Neuronal stem cell (in vitro differentiated cells): ENCODE results near the gene KAZN.
A peak's percentile ranks its signal among the peaks of the same experiment; 100 is the strongest.

Experiments used
- DNase-seq: peaks from one replicate; pipeline ENCODE4 v3.0.0-alpha.2; 2013; ENCODE audit warnings: low spot score
- H2AFZ ChIP-seq: one replicate; pipeline ENCODE4 v1.6.1; 2013; ENCODE audit warnings: mild to moderate bottlenecking, low read length, inconsistent platforms
- H2AK5ac ChIP-seq: 2 replicates; pipeline ENCODE4 v1.6.1; 2013; ENCODE audit warnings: low read depth, mild to moderate bottlenecking, inconsistent platforms, low read length, moderate library complexity, mixed read lengths
- H2BK120ac ChIP-seq: 2 replicates; pipeline ENCODE4 v1.6.1; 2013; ENCODE audit warnings: low read depth, mild to moderate bottlenecking, inconsistent platforms, low read length, moderate library complexity, mixed read lengths
- H2BK12ac ChIP-seq: one replicate; pipeline ENCODE4 v1.6.1; 2013; ENCODE audit warnings: low read length, inconsistent platforms
- H2BK15ac ChIP-seq: 2 replicates; pipeline ENCODE4 v1.6.1; 2013; ENCODE audit warnings: mild to moderate bottlenecking, low read length, inconsistent platforms, mixed read lengths
- H2BK5ac ChIP-seq: one replicate; pipeline ENCODE4 v1.6.1; 2013; ENCODE audit warnings: inconsistent platforms, mild to moderate bottlenecking, low read length, moderate library complexity
- H3K14ac ChIP-seq: one replicate; pipeline ENCODE4 v1.6.1; 2013; ENCODE audit warnings: low read length, inconsistent platforms
- H3K18ac ChIP-seq: 2 replicates; pipeline ENCODE4 v1.6.1; 2013; ENCODE audit warnings: low read length, inconsistent platforms
- H3K23ac ChIP-seq: 2 replicates; pipeline ENCODE4 v1.6.1; 2013; ENCODE audit warnings: low read depth, mild to moderate bottlenecking, mixed read lengths, low read length, inconsistent platforms; ENCODE audit not compliant: poor library complexity
- H3K27ac ChIP-seq: replicated peaks from 3 replicates; pipeline ENCODE4 v1.5.1; 2013; ENCODE audit warnings: low read length, inconsistent platforms
- H3K27me3 ChIP-seq, 3 experiments: 2 replicates each; pipeline ENCODE4 v1.6.1; 2013; ENCODE audit warnings: low read length in 3 of 3, mild to moderate bottlenecking in 2 of 3, inconsistent platforms in 1 of 3, low read depth in 1 of 3, mixed read lengths in 1 of 3, moderate library complexity in 1 of 3; ENCODE audit not compliant: control insufficient read depth in 3 of 3, insufficient read depth in 3 of 3
- H3K36me3 ChIP-seq, 2 donors: replicated peaks in 1 of 2; 2 replicates each; pipeline ENCODE4 v1.6.1; 2013; ENCODE audit warnings: low read length in 2 of 2; ENCODE audit not compliant: control insufficient read depth in 2 of 2, insufficient read depth in 2 of 2
- H3K4ac ChIP-seq: 2 replicates; pipeline ENCODE4 v1.6.1; 2013; ENCODE audit warnings: inconsistent platforms, mild to moderate bottlenecking, low read length, moderate library complexity
- H3K4me1 ChIP-seq, 2 donors: 1 replicate in 1 of 2; 2 replicates in 1 of 2; pipeline ENCODE4 v1.6.1; 2013; ENCODE audit warnings: low read length in 2 of 2, low read depth in 1 of 2; ENCODE audit not compliant: control insufficient read depth in 2 of 2, insufficient read depth in 1 of 2
- H3K4me2 ChIP-seq: one replicate; pipeline ENCODE4 v1.6.1; 2013; ENCODE audit warnings: mild to moderate bottlenecking, low read length, inconsistent platforms; ENCODE audit not compliant: insufficient read depth, poor library complexity, severe bottlenecking
- H3K4me3 ChIP-seq, 2 donors: 2 replicates each; pipeline ENCODE4 v1.5.1; 2013; ENCODE audit warnings: low read length in 2 of 2, mild to moderate bottlenecking in 2 of 2, inconsistent platforms in 1 of 2, moderate library complexity in 1 of 2
- H3K79me1 ChIP-seq: one replicate; pipeline ENCODE4 v1.6.1; 2013; ENCODE audit warnings: low read depth, mild to moderate bottlenecking, inconsistent platforms, low read length, moderate library complexity
- H3K9ac ChIP-seq: one replicate; pipeline ENCODE4 v1.6.1; 2013; ENCODE audit warnings: mild to moderate bottlenecking, low read depth, low read length, inconsistent platforms; ENCODE audit not compliant: poor library complexity
- H3K9me3 ChIP-seq, 2 donors: replicated peaks in 1 of 2; 2 replicates each; pipeline versions ENCODE3 to v1.6.1; 2013; ENCODE audit warnings: low read length in 2 of 2, mild to moderate bottlenecking in 2 of 2, inconsistent platforms in 1 of 2, low read depth in 1 of 2, mixed read lengths in 1 of 2, moderate library complexity in 1 of 2; ENCODE audit not compliant: control insufficient read depth in 2 of 2, insufficient read depth in 1 of 2
- H4K8ac ChIP-seq: one replicate; pipeline ENCODE4 v1.6.1; 2013; ENCODE audit warnings: low read depth, mild to moderate bottlenecking, inconsistent platforms, low read length, moderate library complexity
- H4K91ac ChIP-seq: one replicate; pipeline ENCODE4 v1.6.1; 2013; ENCODE audit warnings: low read length, low read depth, mild to moderate bottlenecking, inconsistent platforms; ENCODE audit not compliant: poor library complexity
- WGBS, 2 donors: extraction: QIAGEN DNeasy Blood & Tissue Kit; methylation state at CpG; one replicate each; pipeline ENCODE4 v1.1.7; 2013; ENCODE audit warnings: missing lambda C conversion rate in 2 of 2, mixed read lengths in 1 of 2; ENCODE audit not compliant: insufficient read length in 2 of 2, insufficient replicate concordance in 1 of 2; ENCODE audit errors: extremely low coverage in 2 of 2; 5-methylcytosine and 5-hydroxymethylcytosine counted together

KAZN gene

DNA sequence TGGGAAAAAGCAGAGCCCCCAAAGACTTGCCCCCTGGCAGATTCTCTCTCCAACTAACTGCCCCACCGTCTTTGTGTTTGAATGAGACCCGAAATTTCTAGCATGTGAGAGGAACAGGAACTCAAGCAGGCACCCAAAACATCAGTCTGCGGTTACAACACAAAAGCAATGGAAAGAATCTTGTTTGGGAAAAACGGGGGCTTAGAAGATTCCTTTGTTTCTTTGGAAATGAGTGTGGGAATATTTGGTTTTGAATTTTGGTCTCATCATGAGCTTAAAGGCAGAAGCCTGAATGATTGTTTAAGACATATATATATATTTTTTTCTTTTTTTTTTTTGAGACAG is 366.2 kb downstream of the KAZN start:
- WGBS, 2 donors, result no CpG with 5 or more reads among the region's 4 CpGs
- H3K36me3 ChIP-seq, result peaks cover 3 to 83% of the 10 kb centered on the region in 2 donors
- H3K27me3 ChIP-seq, result no peaks in the 10 kb centered on the region
- H3K18ac ChIP-seq, result no peak overlapping the region
- no peak overlapping the region for H4K8ac ChIP-seq
- H2BK120ac ChIP-seq, result no peak overlapping the region
- H3K4ac ChIP-seq, result no peak overlapping the region
- peaks cover 7 to 24% of the 10 kb centered on the region in 2 donors for H3K9me3 ChIP-seq
- H3K4me2 ChIP-seq, result no peak overlapping the region
- no peak overlapping the region for H3K14ac ChIP-seq
- no peak overlapping the region for H2BK12ac ChIP-seq
- no peak overlapping the region for H3K4me3 ChIP-seq
- H2AK5ac ChIP-seq, result no peak overlapping the region
- H3K23ac ChIP-seq, result no peak overlapping the region
- H4K91ac ChIP-seq, result no peak overlapping the region
- DNase-seq, result no peak
- H2BK15ac ChIP-seq, result no peak overlapping the region
- H3K4me1 ChIP-seq, result peaks cover 10 to 12% of the 10 kb centered on the region in 2 donors
- H3K27ac ChIP-seq, result no peak overlapping the region
- no peak overlapping the region for H2AFZ ChIP-seq
- no peak overlapping the region for H2BK5ac ChIP-seq
- no peak overlapping the region for H3K9ac ChIP-seq
- no peaks in the 10 kb centered on the region for H3K79me1 ChIP-seq

DNA sequence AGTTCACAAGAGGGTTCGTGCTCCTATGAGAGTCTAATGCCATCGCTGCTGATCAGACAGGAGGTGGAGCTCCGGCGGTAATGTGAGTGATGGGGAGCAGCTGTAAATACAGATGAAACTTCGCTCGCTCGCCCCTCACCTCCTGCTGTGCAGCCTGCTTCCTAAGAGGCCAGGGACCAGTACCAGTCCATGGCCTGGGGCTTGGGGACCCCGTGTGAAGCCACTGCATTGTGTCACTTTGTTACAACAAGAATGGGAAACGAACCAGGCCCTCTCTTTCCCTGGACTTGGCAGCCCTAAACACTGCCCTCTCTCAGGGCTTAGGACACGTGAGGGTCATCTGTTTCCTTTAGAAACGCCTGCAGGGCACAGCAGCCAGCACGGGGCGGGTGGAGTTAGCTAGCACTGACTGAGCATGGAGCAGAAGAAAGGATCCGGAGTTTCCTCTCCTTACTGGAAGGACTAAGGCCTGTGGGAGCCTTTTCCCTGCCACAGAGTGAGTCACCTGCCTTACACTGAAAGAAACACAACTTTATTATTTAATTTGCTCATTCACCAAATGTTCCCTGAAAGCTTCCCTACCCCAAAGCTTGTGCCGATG is 369.9 kb downstream of the KAZN start:
- Histone ChIP-seq H2AK5ac (no peak overlapping the region), H3K36me3 (peaks cover 0 to 60% of the 10 kb centered on the region in 2 donors), H4K91ac (no peak overlapping the region), H3K4me2 (no peak overlapping the region), H3K23ac (no peak overlapping the region), H2BK120ac (no peak overlapping the region), H2BK5ac (no peak overlapping the region), H2AFZ (no peak overlapping the region), H3K18ac (no peak overlapping the region), H2BK15ac (no peak overlapping the region), H3K79me1 (no peaks in the 10 kb centered on the region), H3K4me1 (peaks cover 14 to 21% of the 10 kb centered on the region in 2 donors), H3K27ac (peak overlapping the region; percentile 20), H3K9ac (no peak overlapping the region), H3K4ac (no peak overlapping the region), H3K9me3 (peaks cover 7 to 10% of the 10 kb centered on the region in 2 donors), H3K14ac (no peak overlapping the region), H3K4me3 (no peak overlapping the region), H3K27me3 (no peaks in the 10 kb centered on the region), H2BK12ac (no peak overlapping the region), H4K8ac (no peak overlapping the region)
- no peak for DNase-seq
- no CpG with 5 or more reads among the region's 15 CpGs for WGBS, 2 donors

DNA sequence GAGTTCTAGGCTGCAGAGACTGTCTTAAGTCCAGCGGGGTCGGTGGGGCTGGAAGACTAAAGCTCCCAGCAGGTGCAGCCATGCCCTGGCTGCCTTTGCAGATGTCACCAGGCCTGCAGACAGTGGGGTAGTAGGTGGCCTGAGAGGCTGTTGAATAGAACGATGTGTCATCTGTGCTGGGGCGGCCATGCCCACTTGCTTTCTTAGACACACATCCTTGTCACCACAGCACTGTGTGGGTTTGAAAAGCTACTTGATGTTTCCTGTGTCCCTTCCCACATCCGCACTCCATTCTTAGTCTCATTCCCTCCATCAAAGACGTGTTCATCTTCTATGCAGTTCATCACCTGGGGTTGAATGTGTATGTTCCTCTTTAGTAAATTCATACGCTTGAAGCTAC is 370.5 kb downstream of the KAZN start:
- no peak overlapping the region for H3K18ac ChIP-seq

DNA sequence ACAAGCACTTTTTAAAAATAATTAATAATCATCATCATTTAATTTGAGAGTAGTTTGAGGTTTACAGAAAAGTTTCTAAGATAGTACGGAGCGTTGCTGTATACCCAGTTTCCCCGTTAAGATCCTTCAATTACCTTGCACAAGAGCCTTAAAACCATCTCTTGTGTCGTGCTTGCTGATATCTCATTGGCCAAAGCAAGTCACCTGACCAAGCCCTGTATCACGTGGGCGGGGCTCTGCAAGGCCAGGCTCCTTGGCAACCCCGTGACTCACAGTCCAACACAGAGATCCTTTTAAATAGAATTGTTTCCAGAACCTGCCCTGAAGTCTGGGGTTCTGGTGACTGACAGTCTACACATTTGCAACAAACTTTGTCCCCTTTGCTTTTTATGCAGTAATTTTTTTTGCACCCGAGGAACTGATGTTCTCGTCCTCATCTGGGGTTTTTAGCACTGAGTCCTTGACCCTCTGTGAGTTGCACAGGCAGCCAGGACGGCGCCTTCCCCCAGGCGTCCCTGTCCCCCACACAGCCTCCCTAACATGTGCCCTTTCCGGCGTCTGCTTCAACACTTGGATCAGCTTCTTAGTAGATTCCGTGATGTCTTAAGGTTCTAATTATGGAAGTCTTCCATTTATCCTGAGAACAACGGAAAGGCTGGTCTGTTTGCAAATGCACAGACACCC is 371.8 kb downstream of the KAZN start:
- Histone ChIP-seq H3K36me3 (peaks cover 0 to 50% of the 10 kb centered on the region in 2 donors), H3K23ac (no peak overlapping the region), H2BK15ac (peak overlapping the region; percentile 41), H2BK5ac (no peak overlapping the region), H3K79me1 (no peaks in the 10 kb centered on the region), H2BK120ac (no peak overlapping the region), H3K4me2 (no peak overlapping the region), H3K9ac (no peak overlapping the region), H4K91ac (no peak overlapping the region), H3K18ac (no peak overlapping the region), H3K4me1 (peaks cover 14 to 25% of the 10 kb centered on the region in 2 donors), H3K4ac (no peak overlapping the region), H2AFZ (no peak overlapping the region), H3K9me3 (peaks cover 12 to 13% of the 10 kb centered on the region in 2 donors), H3K27ac (no peak overlapping the region), H3K27me3 (no peaks in the 10 kb centered on the region), H2AK5ac (no peak overlapping the region), H3K14ac (no peak overlapping the region), H2BK12ac (no peak overlapping the region), H3K4me3 (no peak overlapping the region), H4K8ac (no peak overlapping the region)
- no CpG with 5 or more reads among the region's 16 CpGs for WGBS, 2 donors
- no peak for DNase-seq

More for the DNA sequence above, 370.5 kb downstream of the KAZN start:
- no peak overlapping the region for H2AK5ac ChIP-seq
- no peak overlapping the region for H2BK120ac ChIP-seq
- no peak for DNase-seq
- H3K4me3 ChIP-seq, result no peak overlapping the region
- no peak overlapping the region for H4K91ac ChIP-seq
- no peak overlapping the region for H2AFZ ChIP-seq
- no peak overlapping the region for H3K9ac ChIP-seq
- H2BK15ac ChIP-seq, result no peak overlapping the region
- H3K4me1 ChIP-seq, result peaks cover 14 to 21% of the 10 kb centered on the region in 2 donors
- no peak overlapping the region for H2BK5ac ChIP-seq
- H3K9me3 ChIP-seq, result peaks cover 10 to 13% of the 10 kb centered on the region in 2 donors
- no peak overlapping the region for H3K14ac ChIP-seq
- no peak overlapping the region for H3K4me2 ChIP-seq
- no CpG with 5 or more reads among the region's 7 CpGs for WGBS, 2 donors
- H3K27me3 ChIP-seq, result no peaks in the 10 kb centered on the region
- H4K8ac ChIP-seq, result no peak overlapping the region
- H3K79me1 ChIP-seq, result no peaks in the 10 kb centered on the region
- H3K36me3 ChIP-seq, result peaks cover 0 to 56% of the 10 kb centered on the region in 2 donors
- no peak overlapping the region for H3K27ac ChIP-seq
- no peak overlapping the region for H3K4ac ChIP-seq
- H3K23ac ChIP-seq, result no peak overlapping the region
- H2BK12ac ChIP-seq, result no peak overlapping the region
